ENCODE results near the gene SLC30A1.

DNA sequence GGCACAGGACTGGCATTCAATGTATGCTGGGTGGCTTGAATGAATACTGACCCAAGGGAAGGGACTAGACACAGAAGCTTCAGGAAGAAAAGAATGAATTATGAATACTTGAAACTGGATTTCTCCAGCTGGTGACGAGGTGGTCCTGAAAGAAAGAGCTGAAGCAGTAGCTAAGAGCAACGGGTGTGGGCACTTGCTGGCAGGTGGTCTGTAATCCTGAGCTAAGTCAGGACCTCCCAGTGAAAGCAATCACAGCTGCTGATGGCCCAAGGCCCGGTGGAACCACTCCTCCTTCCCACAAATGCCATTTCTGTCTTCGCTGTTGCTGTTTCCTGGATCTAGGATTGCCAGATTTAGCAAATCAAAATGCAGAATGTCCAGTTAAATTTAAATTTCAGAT is 49.5 kb upstream of the SLC30A1 start:
- TF ChIP-seq EZH2 (IDR thresholded peaks at IDR 0.05; ENCODE audit: low read length, missing control alignments) = no peak
- TF ChIP-seq, protein P1, sequence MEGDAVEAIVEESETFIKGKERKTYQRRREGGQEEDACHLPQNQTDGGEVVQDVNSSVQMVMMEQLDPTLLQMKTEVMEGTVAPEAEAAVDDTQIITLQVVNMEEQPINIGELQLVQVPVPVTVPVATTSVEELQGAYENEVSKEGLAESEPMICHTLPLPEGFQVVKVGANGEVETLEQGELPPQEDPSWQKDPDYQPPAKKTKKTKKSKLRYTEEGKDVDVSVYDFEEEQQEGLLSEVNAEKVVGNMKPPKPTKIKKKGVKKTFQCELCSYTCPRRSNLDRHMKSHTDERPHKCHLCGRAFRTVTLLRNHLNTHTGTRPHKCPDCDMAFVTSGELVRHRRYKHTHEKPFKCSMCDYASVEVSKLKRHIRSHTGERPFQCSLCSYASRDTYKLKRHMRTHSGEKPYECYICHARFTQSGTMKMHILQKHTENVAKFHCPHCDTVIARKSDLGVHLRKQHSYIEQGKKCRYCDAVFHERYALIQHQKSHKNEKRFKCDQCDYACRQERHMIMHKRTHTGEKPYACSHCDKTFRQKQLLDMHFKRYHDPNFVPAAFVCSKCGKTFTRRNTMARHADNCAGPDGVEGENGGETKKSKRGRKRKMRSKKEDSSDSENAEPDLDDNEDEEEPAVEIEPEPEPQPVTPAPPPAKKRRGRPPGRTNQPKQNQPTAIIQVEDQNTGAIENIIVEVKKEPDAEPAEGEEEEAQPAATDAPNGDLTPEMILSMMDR (conservative IDR thresholded peaks at IDR 0.05 in 1 of 2, IDR thresholded peaks at IDR 0.05 in 1 of 2; ENCODE audit: low read depth in 1 of 2, low read length in 2 of 2) = no peak
